H1 (cell line): ENCODE measurements around the gene PCYT1B. TPM values are rescaled to one million over a fixed set of nuclear protein-coding genes. Genes with fewer than 3 reads are reported as not detected.

Experiments used
- CBX8 ChIP-seq: fragments of 300-800, 300-1000 bp; sonication (generic); IDR thresholded peaks from 2 replicates; pipeline ENCODE4 v1.7.1; 2016; ENCODE audit warnings: low read depth, low read length, borderline replicate concordance
- CREB1 ChIP-seq: IDR thresholded peaks from 2 replicates; pipeline ENCODE4 v1.6.1; 2012; ENCODE audit warnings: inconsistent platforms
- CTBP2 ChIP-seq: IDR thresholded peaks from 2 replicates; pipeline ENCODE4 v1.7.0; 2011; ENCODE audit warnings: borderline replicate concordance, mild to moderate bottlenecking, moderate library complexity, mixed read lengths, low read length; ENCODE audit not compliant: insufficient read depth, insufficient read length
- SP2 ChIP-seq: IDR thresholded peaks from 2 replicates; pipeline ENCODE4 v1.6.1; 2012; ENCODE audit warnings: mild to moderate bottlenecking, low read length, inconsistent platforms
- polyA plus RNA-seq, 7 experiments: library from polyadenylated mRNA; depleted of rRNA in 3 of 7; stranded (reverse) in 5 of 7; unstranded in 2 of 7; fragments of >200 nt in 5 of 7; fragments of 200-250 nt in 2 of 7; gene quantifications; 1 replicate in 5 of 7; 2 replicates in 1 of 7; 4 replicates in 1 of 7; pipeline versions ENCODE4 v1.2.1 to v1.2.3, GENCODE V29; 2011 to 2013; ENCODE audit warnings: missing spikeins in 2 of 7, mixed read lengths in 2 of 7
- total RNA-seq: library from RNA; stranded (reverse); fragmentation: NEBNext Ultra II Directional; extraction: Animal tissue kit (Norgen Biotek cat#: 25700); gene quantifications from 2 replicates; pipeline ENCODE4 v1.2.1, GENCODE V29; 2021

The PCYT1B gene
- total and polyA plus RNA-seq, 2 of the 8 experiments (the other 6 are each of a cell fraction or from before 2014, with no cell fraction given): 17.9 to 30.6 TPM

DNA sequence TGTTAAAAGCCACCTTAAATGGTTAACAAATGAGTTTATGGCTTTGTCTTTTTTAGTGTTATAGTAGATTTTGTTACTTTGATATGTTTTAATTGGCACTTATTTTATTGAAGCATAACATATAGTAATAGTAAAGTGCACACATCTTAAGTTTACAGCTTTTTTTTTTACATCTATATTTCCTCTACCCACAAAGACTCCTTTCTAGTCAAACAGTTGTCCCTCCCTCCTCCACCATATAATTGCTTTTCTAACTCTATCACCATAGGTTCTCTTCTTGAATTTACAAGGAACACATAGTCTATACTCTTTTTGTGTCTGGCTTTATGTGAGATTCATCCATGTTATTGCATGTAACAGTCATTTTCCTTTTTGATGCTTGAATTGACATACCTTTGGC lies 110.6 kb downstream of the PCYT1B start (continued):
- no peak for TF ChIP-seq CBX8
- no peak for TF ChIP-seq CTBP2
- no peak for TF ChIP-seq CREB1
- TF ChIP-seq SP2: no peak
